Omental fat pad (tissue), 4 donors: ENCODE data around the gene TUFT1. TPM values are rescaled to one million over a fixed set of nuclear protein-coding genes. Genes with fewer than 3 reads are reported as not detected.

Source experiments
- ATAC-seq: fragments of 150-250 bp; one replicate; pipeline ENCODE4 v1.9.1; 2016; ENCODE audit warnings: mild to moderate bottlenecking, moderate library complexity; ENCODE audit not compliant: low FRiP score
- DNase-seq: peaks from one replicate; pipeline ENCODE4 v3.0.0-alpha.2; 2019; ENCODE audit warnings: low spot score
- CTCF ChIP-seq, 3 donors: fragments of 450-650 bp; IDR thresholded peaks; one replicate each; pipeline ENCODE4 v1.5.1; 2016 to 2017; ENCODE audit warnings: antibody characterized with exemption in 3 of 3, mild to moderate bottlenecking in 3 of 3, moderate library complexity in 2 of 3
- total RNA-seq, 4 donors: library from RNA; depleted of rRNA; stranded (reverse); fragments of >200 nt; gene quantifications; one replicate each; pipeline ENCODE4 v1.1.0, GENCODE V29; 2016

The TUFT1 gene
- total RNA-seq, 4 donors from 2014 or later = 5.0 to 12.8 (median 7.7) TPM

GRCh38 chr1:151535326-151536271 is 4.5 kb upstream of the TUFT1 start:
- no peak for TF ChIP-seq CTCF (IDR thresholded peaks at IDR 0.05)

GRCh38 chr1:151536499-151536898 is 3.6 kb upstream of the TUFT1 start:
- no peak for TF ChIP-seq CTCF (IDR thresholded peaks at IDR 0.05)
- DNase-seq (no peak), ATAC-seq (no peak)

More at GRCh38 chr1:151535326-151536271, 4.5 kb upstream of the TUFT1 start:
- ATAC-seq = no peak
- no peak for DNase-seq

GRCh38 chr1:151537112-151537511 is 3.0 kb upstream of the TUFT1 start:
- TF ChIP-seq CTCF (IDR thresholded peaks at IDR 0.05) = no peak
- DNase-seq (peak; percentile 43), ATAC-seq (peak; percentile 64)

- DNase-seq = peak; percentile 36
- peak; percentile 65 for ATAC-seq
- TF ChIP-seq CTCF (IDR thresholded peaks at IDR 0.05) = no peak
These were observed 638 bp upstream of the TUFT1 start for GRCh38 chr1:151539321-151540020.

- DNase-seq (no peak), ATAC-seq (no peak)
- TF ChIP-seq CTCF (IDR thresholded peaks at IDR 0.05) = no peak
These were observed 871 bp downstream of the TUFT1 start for GRCh38 chr1:151540982-151541377.

- DNase-seq = no peak
- ATAC-seq = no peak
- TF ChIP-seq CTCF (IDR thresholded peaks at IDR 0.05) = no peak
These were observed 1.6 kb downstream of the TUFT1 start for GRCh38 chr1:151541752-151542151.
